ENCODE data around the gene ANKH.
"Not testable (repeated sequence)": the region's sequence is repeated elsewhere in the genome, so short reads cannot be mapped to it uniquely, and the experiment has no call there.

DNA sequence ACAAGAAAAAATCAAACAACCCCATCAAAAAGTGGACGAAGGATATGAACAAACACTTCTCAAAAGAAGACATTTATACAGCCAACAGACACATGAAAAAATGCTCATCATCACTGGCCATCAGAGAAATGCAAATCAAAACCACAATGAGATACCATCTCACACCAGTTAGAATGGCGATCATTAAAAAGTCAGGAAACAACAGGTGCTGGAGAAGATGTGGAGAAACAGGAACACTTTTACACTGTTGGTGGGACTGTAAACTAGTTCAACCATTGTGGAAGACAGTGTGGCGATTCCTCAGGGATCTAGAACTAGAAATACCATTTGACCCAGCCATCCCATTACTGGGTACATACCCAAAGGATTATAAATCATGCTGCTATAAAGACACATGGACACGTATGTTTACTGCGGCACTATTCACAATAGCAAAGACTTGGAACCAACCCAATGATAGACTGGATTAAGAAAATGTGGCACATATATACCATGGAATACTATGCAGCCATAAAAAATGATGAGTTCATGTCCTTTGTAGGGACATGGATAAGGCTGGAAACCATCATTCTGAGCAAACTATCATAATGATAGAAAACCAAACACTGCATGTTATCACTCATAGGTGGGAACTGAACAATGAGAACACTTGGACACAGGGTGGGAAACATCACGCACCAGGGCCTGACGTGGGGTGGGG is 34.0 kb downstream of the ANKH start:
- not testable (repeated sequence) for TF ChIP-seq FOXK2 (IDR thresholded peaks at IDR 0.05); TAF1 (IDR thresholded peaks at IDR 0.05; ENCODE audit: borderline replicate concordance, low read depth, low read length); ASH2L (IDR thresholded peaks at IDR 0.05; ENCODE audit: borderline replicate concordance, low read depth); POLR2A (IDR thresholded peaks at IDR 0.05; ENCODE audit: low read depth, low read length); WRNIP1 (IDR thresholded peaks at IDR 0.05; ENCODE audit: borderline replicate concordance, low read depth, low read length); CREM (IDR thresholded peaks at IDR 0.05; ENCODE audit: low read depth); BRCA1 (IDR thresholded peaks at IDR 0.05; ENCODE audit: low read depth, low read length); YY1 (IDR thresholded peaks at IDR 0.05; ENCODE audit: low read depth, low read length); KDM1A (IDR thresholded peaks at IDR 0.05; ENCODE audit: borderline replicate concordance)
- TF ChIP-seq, protein P1, sequence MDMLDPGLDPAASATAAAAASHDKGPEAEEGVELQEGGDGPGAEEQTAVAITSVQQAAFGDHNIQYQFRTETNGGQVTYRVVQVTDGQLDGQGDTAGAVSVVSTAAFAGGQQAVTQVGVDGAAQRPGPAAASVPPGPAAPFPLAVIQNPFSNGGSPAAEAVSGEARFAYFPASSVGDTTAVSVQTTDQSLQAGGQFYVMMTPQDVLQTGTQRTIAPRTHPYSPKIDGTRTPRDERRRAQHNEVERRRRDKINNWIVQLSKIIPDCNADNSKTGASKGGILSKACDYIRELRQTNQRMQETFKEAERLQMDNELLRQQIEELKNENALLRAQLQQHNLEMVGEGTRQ (IDR thresholded peaks at IDR 0.05; ENCODE audit: borderline replicate concordance, low read depth, low read length) = not testable (repeated sequence)
- TF ChIP-seq, protein P2, sequence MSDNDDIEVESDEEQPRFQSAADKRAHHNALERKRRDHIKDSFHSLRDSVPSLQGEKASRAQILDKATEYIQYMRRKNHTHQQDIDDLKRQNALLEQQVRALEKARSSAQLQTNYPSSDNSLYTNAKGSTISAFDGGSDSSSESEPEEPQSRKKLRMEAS (IDR thresholded peaks at IDR 0.05; ENCODE audit: low read depth, low read length) = not testable (repeated sequence)
- TF ChIP-seq, protein P3, sequence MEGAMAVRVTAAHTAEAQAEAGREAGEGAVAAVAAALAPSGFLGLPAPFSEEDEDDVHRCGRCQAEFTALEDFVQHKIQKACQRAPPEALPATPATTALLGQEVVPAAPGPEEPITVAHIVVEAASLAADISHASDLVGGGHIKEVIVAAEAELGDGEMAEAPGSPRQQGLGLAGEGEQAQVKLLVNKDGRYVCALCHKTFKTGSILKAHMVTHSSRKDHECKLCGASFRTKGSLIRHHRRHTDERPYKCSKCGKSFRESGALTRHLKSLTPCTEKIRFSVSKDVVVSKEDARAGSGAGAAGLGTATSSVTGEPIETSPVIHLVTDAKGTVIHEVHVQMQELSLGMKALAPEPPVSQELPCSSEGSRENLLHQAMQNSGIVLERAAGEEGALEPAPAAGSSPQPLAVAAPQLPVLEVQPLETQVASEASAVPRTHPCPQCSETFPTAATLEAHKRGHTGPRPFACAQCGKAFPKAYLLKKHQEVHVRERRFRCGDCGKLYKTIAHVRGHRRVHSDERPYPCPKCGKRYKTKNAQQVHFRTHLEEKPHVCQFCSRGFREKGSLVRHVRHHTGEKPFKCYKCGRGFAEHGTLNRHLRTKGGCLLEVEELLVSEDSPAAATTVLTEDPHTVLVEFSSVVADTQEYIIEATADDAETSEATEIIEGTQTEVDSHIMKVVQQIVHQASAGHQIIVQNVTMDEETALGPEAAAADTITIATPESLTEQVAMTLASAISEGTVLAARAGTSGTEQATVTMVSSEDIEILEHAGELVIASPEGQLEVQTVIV (IDR thresholded peaks at IDR 0.05; ENCODE audit: borderline replicate concordance, partially characterized antibody) = not testable (repeated sequence)
- TF ChIP-seq, protein P4, sequence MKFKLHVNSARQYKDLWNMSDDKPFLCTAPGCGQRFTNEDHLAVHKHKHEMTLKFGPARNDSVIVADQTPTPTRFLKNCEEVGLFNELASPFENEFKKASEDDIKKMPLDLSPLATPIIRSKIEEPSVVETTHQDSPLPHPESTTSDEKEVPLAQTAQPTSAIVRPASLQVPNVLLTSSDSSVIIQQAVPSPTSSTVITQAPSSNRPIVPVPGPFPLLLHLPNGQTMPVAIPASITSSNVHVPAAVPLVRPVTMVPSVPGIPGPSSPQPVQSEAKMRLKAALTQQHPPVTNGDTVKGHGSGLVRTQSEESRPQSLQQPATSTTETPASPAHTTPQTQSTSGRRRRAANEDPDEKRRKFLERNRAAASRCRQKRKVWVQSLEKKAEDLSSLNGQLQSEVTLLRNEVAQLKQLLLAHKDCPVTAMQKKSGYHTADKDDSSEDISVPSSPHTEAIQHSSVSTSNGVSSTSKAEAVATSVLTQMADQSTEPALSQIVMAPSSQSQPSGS (IDR thresholded peaks at IDR 0.05; ENCODE audit: low read length) = not testable (repeated sequence)
- TF ChIP-seq, protein P5, sequence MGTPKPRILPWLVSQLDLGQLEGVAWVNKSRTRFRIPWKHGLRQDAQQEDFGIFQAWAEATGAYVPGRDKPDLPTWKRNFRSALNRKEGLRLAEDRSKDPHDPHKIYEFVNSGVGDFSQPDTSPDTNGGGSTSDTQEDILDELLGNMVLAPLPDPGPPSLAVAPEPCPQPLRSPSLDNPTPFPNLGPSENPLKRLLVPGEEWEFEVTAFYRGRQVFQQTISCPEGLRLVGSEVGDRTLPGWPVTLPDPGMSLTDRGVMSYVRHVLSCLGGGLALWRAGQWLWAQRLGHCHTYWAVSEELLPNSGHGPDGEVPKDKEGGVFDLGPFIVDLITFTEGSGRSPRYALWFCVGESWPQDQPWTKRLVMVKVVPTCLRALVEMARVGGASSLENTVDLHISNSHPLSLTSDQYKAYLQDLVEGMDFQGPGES (IDR thresholded peaks at IDR 0.05) = not testable (repeated sequence)

All from GM12878 (cell line).